ENCODE measurements around the gene MYO16.

DNA sequence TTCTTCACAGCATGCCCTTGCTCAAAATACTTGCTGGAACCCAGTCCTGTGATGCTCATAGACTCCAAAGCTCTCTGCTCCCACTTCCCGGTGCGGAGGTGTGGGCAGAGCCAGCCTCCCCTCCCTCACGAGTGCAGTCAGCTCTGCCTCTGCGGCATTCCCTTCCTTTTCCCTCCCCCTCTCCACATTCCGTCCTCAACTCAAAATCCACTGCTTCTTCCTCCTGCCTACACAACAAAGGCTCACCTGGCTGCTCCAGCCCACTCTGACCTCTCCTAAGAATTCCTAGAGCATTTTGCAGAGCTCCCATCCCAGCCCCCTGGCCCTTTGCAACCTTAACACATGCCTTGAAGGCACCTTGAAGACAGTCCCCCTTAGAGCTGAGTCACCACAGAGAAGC, 527.9 kb downstream of the MYO16 start:
- TF ChIP-seq EP300 (IDR thresholded peaks at IDR 0.05) (no peak), POLR2A (IDR thresholded peaks at IDR 0.05) (no peak)

All from tibial nerve (tissue), 3 donors.